ENCODE measurements around the gene POC5. TPM values are rescaled to one million over a fixed set of nuclear protein-coding genes. Genes with fewer than 3 reads are reported as not detected.
A peak's percentile ranks its signal among the peaks of the same experiment; 100 is the strongest.
"Not testable (repeated sequence)": the region's sequence is repeated elsewhere in the genome, so short reads cannot be mapped to it uniquely, and the experiment has no call there.

Gene POC5
- polyA plus RNA-seq, 2 of the 4 experiments (the other 2 are of a cell fraction): 12.7 to 26.2 TPM

- peak; percentile 76 for FAIRE-seq
- H3K4me3 ChIP-seq: no peak overlapping the region
- peak overlapping the region; percentile 40; the same call in 2 of the 3 replicates for H3K4me2 ChIP-seq
- 6% methylated on average over 6 of the region's 6 CpGs for WGBS (ENCODE audit: missing lambda C conversion rate)
- H3K4me1 ChIP-seq: no peaks in the 10 kb centered on the region
- H3K9me3 ChIP-seq: 0 out of 3 replicates have a peak, but pooled peaks cover 6% of the 10 kb centered on the region
- peak; percentile 5 to 57 for DNase-seq (ENCODE audit: low read depth in 1 of 2, low spot score in 1 of 2)
- peak; percentile 92 to 93 for ATAC-seq
- ChIA-PET CTCF (interaction anchor here (0.6 to 2.3 kb wide), 10 partner anchors 9 to 847 kb away, joined by 3 to 11 read pairs (median 3); partner anchors contain the start of gene ANKRD31), POLR2A (interaction anchor here (1.0 kb wide), 1 partner anchor 18 kb away, joined by 3 read pairs; the partner anchor contains the start of gene POC5)
- TF ChIP-seq CTCF (IDR thresholded peaks at IDR 0.05) (peak; percentile 59), FOSL2 (IDR thresholded peaks at IDR 0.05) (no peak), FOSL2 (CRISPR knock-in tag; IDR thresholded peaks at IDR 0.05) (no peak), TP53 (CRISPR knock-in tag; IDR thresholded peaks at IDR 0.05) (no peak), RARB (CRISPR knock-in tag; IDR thresholded peaks at IDR 0.05) (no peak), RAD21 (conservative IDR thresholded peaks at IDR 0.05 in 1 of 2, IDR thresholded peaks at IDR 0.05 in 1 of 2) (peak; percentile 60 to 67), SMC3 (IDR thresholded peaks at IDR 0.05) (peak; percentile 64)
- no peak overlapping the region for H3K27ac ChIP-seq
These were observed 17.9 kb upstream of the POC5 start for GRCh38 chr5:75734913-75735789.

- H3K4me3 ChIP-seq: no peak overlapping the region
- no peak for FAIRE-seq
- ChIA-PET POLR2A (no interaction called here), CTCF (interaction anchor here (1.7 kb wide), 1 partner anchor 522 kb away, joined by 6 read pairs; no protein-coding TSS in a partner anchor)
- TF ChIP-seq RCOR1 (IDR thresholded peaks at IDR 0.05; ENCODE audit: low read depth, low read length): no peak
- no peak for TF ChIP-seq HOXB13 (CRISPR knock-in tag; IDR thresholded peaks at IDR 0.05; ENCODE audit: low read depth)
- no peak for TF ChIP-seq ZFP36 (IDR thresholded peaks at IDR 0.05; ENCODE audit: borderline replicate concordance, partially characterized antibody)
- H3K9me3 ChIP-seq: 0 out of 3 replicates have a peak, but pooled peaks cover 6% of the 10 kb centered on the region
- no peak overlapping the region for H3K4me2 ChIP-seq
- no peak for DNase-seq (ENCODE audit: low read depth in 1 of 2, low spot score in 1 of 2)
- no peak for ATAC-seq
- H3K27ac ChIP-seq: no peak overlapping the region
- H3K4me1 ChIP-seq: no peaks in the 10 kb centered on the region
- WGBS (ENCODE audit: missing lambda C conversion rate): 86% methylated on average over 1 of the region's 1 CpG
These were observed 16.5 kb upstream of the POC5 start for GRCh38 chr5:75733767-75734166.

GRCh38 chr5:75731515-75731914 lies 14.3 kb upstream of the POC5 start:
- H3K9me3 ChIP-seq; DNase-seq (ENCODE audit: low read depth in 1 of 2, low spot score in 1 of 2); H3K4me1 ChIP-seq; FAIRE-seq; H3K4me3 ChIP-seq; POLR2A ChIA-PET; H3K4me2 ChIP-seq; H3K27ac ChIP-seq; ATAC-seq: not testable (repeated sequence)
- WGBS (ENCODE audit: missing lambda C conversion rate): 63% methylated on average over 4 of the region's 4 CpGs
- CTCF ChIA-PET: interaction anchor here (0.6 to 1.3 kb wide), 2 partner anchors 10 to 525 kb away, joined by 3 to 6 read pairs; no protein-coding TSS in a partner anchor

GRCh38 chr5:75729321-75729720 lies 12.1 kb upstream of the POC5 start:
- ATAC-seq (no peak), DNase-seq (ENCODE audit: low read depth in 1 of 2, low spot score in 1 of 2) (no peak), FAIRE-seq (no peak)
- POLR2A ChIA-PET: interaction anchor here (1.7 kb wide), 1 partner anchor 12 kb away, joined by 7 read pairs; the partner anchor contains the start of gene POC5
- Histone ChIP-seq H3K4me1 (no peaks in the 10 kb centered on the region), H3K27ac (no peak overlapping the region), H3K9me3 (0 out of 3 replicates have a peak, but pooled peaks cover 6% of the 10 kb centered on the region), H3K4me2 (no peak overlapping the region), H3K4me3 (no peak overlapping the region)
- no peak for TF ChIP-seq KDM1A (IDR thresholded peaks at IDR 0.05; ENCODE audit: low read depth)
- no peak for TF ChIP-seq POLR2A (IDR thresholded peaks at IDR 0.05; ENCODE audit: low read length)
- TF ChIP-seq CHD4 (IDR thresholded peaks at IDR 0.05; ENCODE audit: borderline replicate concordance): no peak
- no peak for TF ChIP-seq FOSL2 (IDR thresholded peaks at IDR 0.05)
- no peak for TF ChIP-seq FOSL2 (CRISPR knock-in tag; IDR thresholded peaks at IDR 0.05)
- TF ChIP-seq ZSCAN20 (CRISPR knock-in tag; IDR thresholded peaks at IDR 0.05): no peak
- no peak for TF ChIP-seq RARB (CRISPR knock-in tag; IDR thresholded peaks at IDR 0.05)
- TF ChIP-seq BCL3 (IDR thresholded peaks at IDR 0.05): no peak
- no peak for TF ChIP-seq SREBF2 (IDR thresholded peaks at IDR 0.05)
- no peak for TF ChIP-seq CHD2 (IDR thresholded peaks at IDR 0.05; ENCODE audit: low read length, partially characterized antibody)
- no peak for TF ChIP-seq HEYL (CRISPR knock-in tag; IDR thresholded peaks at IDR 0.05)
- no peak for TF ChIP-seq CBX8 (IDR thresholded peaks at IDR 0.05)
- no peak for TF ChIP-seq SMC3 (IDR thresholded peaks at IDR 0.05)
- TF ChIP-seq FOXS1 (CRISPR knock-in tag; IDR thresholded peaks at IDR 0.05): no peak
- no peak for TF ChIP-seq ESRRA (IDR thresholded peaks at IDR 0.05; ENCODE audit: borderline replicate concordance, low read length)
- no peak for TF ChIP-seq NR3C1 (IDR thresholded peaks at IDR 0.05)
- CTCF ChIA-PET: interaction anchor here (1.1 kb wide), 1 partner anchor 527 kb away, joined by 3 read pairs; no protein-coding TSS in a partner anchor
- 84% methylated on average over 3 of the region's 3 CpGs for WGBS (ENCODE audit: missing lambda C conversion rate)
